ENCODE measurements around the gene XCR1. TPM values are rescaled to one million over a fixed set of nuclear protein-coding genes. Genes with fewer than 3 reads are reported as not detected.

XCR1 gene
- total and polyA plus RNA-seq, 8 donors: 0.07 to 2.0 (median 0.70) TPM

GRCh38 chr3:45992133-45992729, 35.1 kb downstream of the XCR1 start:
- Histone ChIP-seq H3K27me3 (no peaks in the 10 kb centered on the region), H3K27ac (peak overlapping the region; percentile 23 to 41), H3K9me3 (no peaks in the 10 kb centered on the region), H3K4me1 (peaks cover 44 to 81% of the 10 kb centered on the region in 2 donors), H3K4me3 (no peak overlapping the region), H3K36me3 (no peaks in the 10 kb centered on the region)
- intact Hi-C loops (cut with DNase I): no loop called here
- TF ChIP-seq CTCF (IDR thresholded peaks at IDR 0.05): no peak
- DNase-seq (no peak), ATAC-seq (no peak)

- no peaks in the 10 kb centered on the region for H3K9me3 ChIP-seq
- intact Hi-C loops (cut with DNase I): no loop called here
- ATAC-seq (no peak), DNase-seq (peak in 1 of 4 donors; percentile 47)
- H3K27me3 ChIP-seq: no peaks in the 10 kb centered on the region
- H3K4me1 ChIP-seq: peaks cover 51 to 88% of the 10 kb centered on the region in 2 donors
- peak overlapping the region; percentile 23 to 41 for H3K27ac ChIP-seq
- H3K36me3 ChIP-seq: no peaks in the 10 kb centered on the region
- H3K4me3 ChIP-seq: no peak overlapping the region
- TF ChIP-seq CTCF (IDR thresholded peaks at IDR 0.05): no peak
Measured at GRCh38 chr3:45991341-45991740, 35.9 kb downstream of the XCR1 start.

GRCh38 chr3:45990181-45990580, 37.1 kb downstream of the XCR1 start:
- H3K36me3 ChIP-seq: peaks cover 0 to 2% of the 10 kb centered on the region in 2 donors
- no peak for TF ChIP-seq CTCF (IDR thresholded peaks at IDR 0.05)
- H3K4me3 ChIP-seq: no peak overlapping the region
- DNase-seq (no peak), ATAC-seq (no peak)
- intact Hi-C loops (cut with DNase I): no loop called here
- peaks cover 61 to 95% of the 10 kb centered on the region in 2 donors for H3K4me1 ChIP-seq
- H3K27me3 ChIP-seq: no peaks in the 10 kb centered on the region
- no peaks in the 10 kb centered on the region for H3K9me3 ChIP-seq
- H3K27ac ChIP-seq: no peak overlapping the region

GRCh38 chr3:45988804-45989203, 38.5 kb downstream of the XCR1 start:
- Histone ChIP-seq H3K36me3 (peaks cover 0 to 16% of the 10 kb centered on the region in 2 donors), H3K9me3 (no peaks in the 10 kb centered on the region), H3K4me3 (no peak overlapping the region), H3K27ac (peak overlapping the region; percentile 74 to 81), H3K4me1 (peaks cover 55 to 87% of the 10 kb centered on the region in 2 donors), H3K27me3 (no peaks in the 10 kb centered on the region)
- ATAC-seq: no peak
- no peak for DNase-seq
- intact Hi-C loops (cut with DNase I): no loop called here
- no peak for TF ChIP-seq CTCF (IDR thresholded peaks at IDR 0.05)

GRCh38 chr3:45988362-45988761, 38.9 kb downstream of the XCR1 start:
- Histone ChIP-seq H3K4me3 (no peak overlapping the region), H3K27ac (peak overlapping the region; percentile 74 to 81), H3K36me3 (peaks cover 0 to 20% of the 10 kb centered on the region in 2 donors), H3K27me3 (no peaks in the 10 kb centered on the region), H3K9me3 (no peaks in the 10 kb centered on the region), H3K4me1 (peaks cover 55 to 82% of the 10 kb centered on the region in 2 donors)
- DNase-seq (no peak), ATAC-seq (peak; percentile 8)
- TF ChIP-seq CTCF (IDR thresholded peaks at IDR 0.05): no peak
- intact Hi-C loops (cut with DNase I): no loop called here
